ENCODE data around the gene NPTX1. TPM values are rescaled to one million over a fixed set of nuclear protein-coding genes. Genes with fewer than 3 reads are reported as not detected.

The NPTX1 gene
- total and polyA plus RNA-seq, 9 of the 15 experiments (the other 6 are each of a cell fraction or from before 2014, with no cell fraction given): 0.04 TPM; not detected in 8

DNA sequence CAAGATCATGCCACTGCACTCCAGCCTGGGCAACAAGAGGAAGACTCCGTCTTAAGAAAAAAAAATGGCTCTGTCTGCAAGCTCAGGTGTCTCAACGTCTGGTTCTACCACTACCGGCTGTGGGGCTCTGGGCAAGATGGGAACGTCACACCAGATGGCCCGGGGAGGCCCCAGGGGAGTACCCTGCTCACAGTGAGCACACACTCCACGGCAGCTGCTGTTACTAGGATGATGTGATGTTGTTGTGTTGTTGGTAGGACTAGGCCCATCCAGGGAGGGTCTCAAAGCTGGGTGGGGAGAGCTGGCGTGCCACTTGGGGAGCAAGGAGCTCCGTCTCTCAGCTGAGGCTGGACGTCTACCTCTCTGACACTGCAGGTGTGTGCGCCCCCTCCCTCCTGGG is 9.4 kb upstream of the NPTX1 start (continued):
- TF ChIP-seq, protein P1, sequence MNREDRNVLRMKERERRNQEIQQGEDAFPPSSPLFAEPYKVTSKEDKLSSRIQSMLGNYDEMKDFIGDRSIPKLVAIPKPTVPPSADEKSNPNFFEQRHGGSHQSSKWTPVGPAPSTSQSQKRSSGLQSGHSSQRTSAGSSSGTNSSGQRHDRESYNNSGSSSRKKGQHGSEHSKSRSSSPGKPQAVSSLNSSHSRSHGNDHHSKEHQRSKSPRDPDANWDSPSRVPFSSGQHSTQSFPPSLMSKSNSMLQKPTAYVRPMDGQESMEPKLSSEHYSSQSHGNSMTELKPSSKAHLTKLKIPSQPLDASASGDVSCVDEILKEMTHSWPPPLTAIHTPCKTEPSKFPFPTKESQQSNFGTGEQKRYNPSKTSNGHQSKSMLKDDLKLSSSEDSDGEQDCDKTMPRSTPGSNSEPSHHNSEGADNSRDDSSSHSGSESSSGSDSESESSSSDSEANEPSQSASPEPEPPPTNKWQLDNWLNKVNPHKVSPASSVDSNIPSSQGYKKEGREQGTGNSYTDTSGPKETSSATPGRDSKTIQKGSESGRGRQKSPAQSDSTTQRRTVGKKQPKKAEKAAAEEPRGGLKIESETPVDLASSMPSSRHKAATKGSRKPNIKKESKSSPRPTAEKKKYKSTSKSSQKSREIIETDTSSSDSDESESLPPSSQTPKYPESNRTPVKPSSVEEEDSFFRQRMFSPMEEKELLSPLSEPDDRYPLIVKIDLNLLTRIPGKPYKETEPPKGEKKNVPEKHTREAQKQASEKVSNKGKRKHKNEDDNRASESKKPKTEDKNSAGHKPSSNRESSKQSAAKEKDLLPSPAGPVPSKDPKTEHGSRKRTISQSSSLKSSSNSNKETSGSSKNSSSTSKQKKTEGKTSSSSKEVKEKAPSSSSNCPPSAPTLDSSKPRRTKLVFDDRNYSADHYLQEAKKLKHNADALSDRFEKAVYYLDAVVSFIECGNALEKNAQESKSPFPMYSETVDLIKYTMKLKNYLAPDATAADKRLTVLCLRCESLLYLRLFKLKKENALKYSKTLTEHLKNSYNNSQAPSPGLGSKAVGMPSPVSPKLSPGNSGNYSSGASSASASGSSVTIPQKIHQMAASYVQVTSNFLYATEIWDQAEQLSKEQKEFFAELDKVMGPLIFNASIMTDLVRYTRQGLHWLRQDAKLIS (CRISPR knock-in tag; IDR thresholded peaks at IDR 0.05): no peak
- TF ChIP-seq TCFL5 (CRISPR knock-in tag; conservative IDR thresholded peaks at IDR 0.05): no peak
- TF ChIP-seq NELFE (IDR thresholded peaks at IDR 0.05; ENCODE audit: insufficient read depth, insufficient read length): no peak
- TF ChIP-seq ZNF780A (CRISPR knock-in tag; IDR thresholded peaks at IDR 0.05): no peak
- TF ChIP-seq ZNF24 (IDR thresholded peaks at IDR 0.05): no peak
- TF ChIP-seq, protein P2, sequence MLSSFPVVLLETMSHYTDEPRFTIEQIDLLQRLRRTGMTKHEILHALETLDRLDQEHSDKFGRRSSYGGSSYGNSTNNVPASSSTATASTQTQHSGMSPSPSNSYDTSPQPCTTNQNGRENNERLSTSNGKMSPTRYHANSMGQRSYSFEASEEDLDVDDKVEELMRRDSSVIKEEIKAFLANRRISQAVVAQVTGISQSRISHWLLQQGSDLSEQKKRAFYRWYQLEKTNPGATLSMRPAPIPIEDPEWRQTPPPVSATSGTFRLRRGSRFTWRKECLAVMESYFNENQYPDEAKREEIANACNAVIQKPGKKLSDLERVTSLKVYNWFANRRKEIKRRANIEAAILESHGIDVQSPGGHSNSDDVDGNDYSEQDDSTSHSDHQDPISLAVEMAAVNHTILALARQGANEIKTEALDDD (IDR thresholded peaks at IDR 0.05): no peak
- TF ChIP-seq CSDE1 (IDR thresholded peaks at IDR 0.05): no peak
- TF ChIP-seq TFAM (CRISPR knock-in tag; conservative IDR thresholded peaks at IDR 0.05): no peak
- no peak for TF ChIP-seq POLR2G (IDR thresholded peaks at IDR 0.05; ENCODE audit: low read depth, low read length)
